ENCODE measurements around the gene TES.

TES gene

GRCh38 chr7:116224492-116225098 is 14.3 kb downstream of the TES start:
- ATAC-seq (ENCODE audit: insufficient read depth, low read depth) (peak; percentile 53; the same call in 1 of the 3 replicates), DNase-seq (no peak)
- no peaks in the 10 kb centered on the region for H3K79me2 ChIP-seq (ENCODE audit: insufficient read depth, low read length)
- no peaks in the 10 kb centered on the region for H3K36me3 ChIP-seq (ENCODE audit: insufficient read depth, low read length)
- TF ChIP-seq, protein P1, sequence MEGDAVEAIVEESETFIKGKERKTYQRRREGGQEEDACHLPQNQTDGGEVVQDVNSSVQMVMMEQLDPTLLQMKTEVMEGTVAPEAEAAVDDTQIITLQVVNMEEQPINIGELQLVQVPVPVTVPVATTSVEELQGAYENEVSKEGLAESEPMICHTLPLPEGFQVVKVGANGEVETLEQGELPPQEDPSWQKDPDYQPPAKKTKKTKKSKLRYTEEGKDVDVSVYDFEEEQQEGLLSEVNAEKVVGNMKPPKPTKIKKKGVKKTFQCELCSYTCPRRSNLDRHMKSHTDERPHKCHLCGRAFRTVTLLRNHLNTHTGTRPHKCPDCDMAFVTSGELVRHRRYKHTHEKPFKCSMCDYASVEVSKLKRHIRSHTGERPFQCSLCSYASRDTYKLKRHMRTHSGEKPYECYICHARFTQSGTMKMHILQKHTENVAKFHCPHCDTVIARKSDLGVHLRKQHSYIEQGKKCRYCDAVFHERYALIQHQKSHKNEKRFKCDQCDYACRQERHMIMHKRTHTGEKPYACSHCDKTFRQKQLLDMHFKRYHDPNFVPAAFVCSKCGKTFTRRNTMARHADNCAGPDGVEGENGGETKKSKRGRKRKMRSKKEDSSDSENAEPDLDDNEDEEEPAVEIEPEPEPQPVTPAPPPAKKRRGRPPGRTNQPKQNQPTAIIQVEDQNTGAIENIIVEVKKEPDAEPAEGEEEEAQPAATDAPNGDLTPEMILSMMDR (IDR thresholded peaks at IDR 0.05; ENCODE audit: borderline replicate concordance, extremely low read depth, low read length, poor library complexity, severe bottlenecking): no peak
- TF ChIP-seq EZH2 (IDR thresholded peaks at IDR 0.05; ENCODE audit: borderline replicate concordance, low read depth, low read length, severe bottlenecking): no peak
- H2AFZ ChIP-seq (ENCODE audit: low read depth, low read length): peak overlapping the region; percentile 45; the same call in 1 of the 2 replicates
- no peaks in the 10 kb centered on the region for H4K20me1 ChIP-seq (ENCODE audit: insufficient read depth, low read length)
- H3K27me3 ChIP-seq (ENCODE audit: insufficient read depth, low read length, poor library complexity): no peaks in the 10 kb centered on the region
- H3K4me1 ChIP-seq (ENCODE audit: insufficient read depth, low read length): peaks cover 6% of the 10 kb centered on the region; the same call in 1 of the 2 replicates
- no peaks in the 10 kb centered on the region for H3K9me3 ChIP-seq (ENCODE audit: insufficient read depth, low read length, severe bottlenecking)
- no peak overlapping the region for H3K4me3 ChIP-seq (ENCODE audit: low read depth in 1 of 2, low read length in 2 of 2)
- peak overlapping the region; percentile 10; the same call in 1 of the 2 replicates for H3K4me2 ChIP-seq (ENCODE audit: insufficient read depth, low read length)
- no peak overlapping the region for H3K27ac ChIP-seq (ENCODE audit: low read length)
- no peak overlapping the region for H3K9ac ChIP-seq (ENCODE audit: low read depth, low read length)

DNA sequence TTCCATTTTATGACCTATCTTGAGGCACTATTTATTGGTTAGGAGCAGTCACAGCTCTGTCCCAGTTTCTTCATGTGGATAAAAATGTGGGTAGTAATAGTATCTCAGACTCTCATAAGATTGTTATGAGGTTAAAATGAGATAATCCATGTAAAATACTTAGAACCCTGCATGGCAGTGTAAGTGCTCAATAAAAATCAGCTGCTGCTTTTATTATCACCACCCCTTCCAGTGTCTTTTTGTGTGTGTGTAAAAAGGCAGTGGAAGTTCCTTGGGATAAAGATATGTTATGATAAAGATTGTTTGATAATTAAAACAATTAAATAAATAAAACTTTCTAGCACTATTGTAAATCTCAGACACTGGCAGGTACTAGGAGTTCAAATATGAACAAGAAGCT is 15.5 kb downstream of the TES start:
- Histone ChIP-seq H3K4me3 (ENCODE audit: low read depth in 1 of 2, low read length in 2 of 2) (no peak overlapping the region), H3K9ac (ENCODE audit: low read depth, low read length) (no peak overlapping the region), H2AFZ (ENCODE audit: low read depth, low read length) (no peak overlapping the region), H4K20me1 (ENCODE audit: insufficient read depth, low read length) (no peaks in the 10 kb centered on the region), H3K4me2 (ENCODE audit: insufficient read depth, low read length) (no peak overlapping the region), H3K27me3 (ENCODE audit: insufficient read depth, low read length, poor library complexity) (no peaks in the 10 kb centered on the region), H3K4me1 (ENCODE audit: insufficient read depth, low read length) (peaks cover 19% of the 10 kb centered on the region), H3K36me3 (ENCODE audit: insufficient read depth, low read length) (no peaks in the 10 kb centered on the region), H3K9me3 (ENCODE audit: insufficient read depth, low read length, severe bottlenecking) (no peaks in the 10 kb centered on the region), H3K79me2 (ENCODE audit: insufficient read depth, low read length) (no peaks in the 10 kb centered on the region), H3K27ac (ENCODE audit: low read length) (no peak overlapping the region)
- no peak for DNase-seq
- TF ChIP-seq EZH2 (IDR thresholded peaks at IDR 0.05; ENCODE audit: borderline replicate concordance, low read depth, low read length, severe bottlenecking): no peak
- TF ChIP-seq, protein P1 (IDR thresholded peaks at IDR 0.05; ENCODE audit: borderline replicate concordance, extremely low read depth, low read length, poor library complexity, severe bottlenecking): no peak
- no peak for ATAC-seq (ENCODE audit: insufficient read depth, low read depth)

GRCh38 chr7:116226664-116227063 is 16.3 kb downstream of the TES start:
- Histone ChIP-seq H3K4me2 (ENCODE audit: insufficient read depth, low read length) (no peak overlapping the region), H3K4me3 (ENCODE audit: low read depth in 1 of 2, low read length in 2 of 2) (no peak overlapping the region), H2AFZ (ENCODE audit: low read depth, low read length) (no peak overlapping the region), H3K36me3 (ENCODE audit: insufficient read depth, low read length) (no peaks in the 10 kb centered on the region), H3K27me3 (ENCODE audit: insufficient read depth, low read length, poor library complexity) (no peaks in the 10 kb centered on the region), H3K9me3 (ENCODE audit: insufficient read depth, low read length, severe bottlenecking) (no peaks in the 10 kb centered on the region), H3K4me1 (ENCODE audit: insufficient read depth, low read length) (peaks cover 27% of the 10 kb centered on the region), H3K27ac (ENCODE audit: low read length) (no peak overlapping the region), H4K20me1 (ENCODE audit: insufficient read depth, low read length) (no peaks in the 10 kb centered on the region), H3K9ac (ENCODE audit: low read depth, low read length) (no peak overlapping the region), H3K79me2 (ENCODE audit: insufficient read depth, low read length) (no peaks in the 10 kb centered on the region)
- ATAC-seq (ENCODE audit: insufficient read depth, low read depth) (no peak), DNase-seq (no peak)
- TF ChIP-seq, protein P1 (IDR thresholded peaks at IDR 0.05; ENCODE audit: borderline replicate concordance, extremely low read depth, low read length, poor library complexity, severe bottlenecking): no peak
- no peak for TF ChIP-seq EZH2 (IDR thresholded peaks at IDR 0.05; ENCODE audit: borderline replicate concordance, low read depth, low read length, severe bottlenecking)

Measured in DND-41 (cell line).